Activated T-helper 2 cell treated with anti-CD3 and anti-CD28 coated beads, Interferon-gamma antibody, Interleukin-2, Interleukin-4, amounts not matched to agents 10 μg/mL and 5 μg/mL and 100 μg/mL, durations not matched to agents 14 hours and 24 hours and 36 hours (primary cell): ENCODE results near the gene RNF213. TPM values are rescaled to one million over a fixed set of nuclear protein-coding genes. Genes with fewer than 3 reads are reported as not detected.

Experiments
- DNase-seq: peaks from one replicate; pipeline ENCODE4 v3.0.0; 2021; ENCODE audit warnings: low spot score
- H3K27ac Mint-ChIP-seq: one replicate; pipeline ENCODE4 v1.8.0; 2021; ENCODE audit warnings: mixed read lengths
- H3K27me3 Mint-ChIP-seq: one replicate; pipeline ENCODE4 v1.8.0; 2021; ENCODE audit warnings: low read depth, mixed read lengths
- H3K36me3 Mint-ChIP-seq: one replicate; pipeline ENCODE4 v1.8.0; 2021; ENCODE audit warnings: low read depth, mixed read lengths
- H3K4me1 Mint-ChIP-seq: one replicate; pipeline ENCODE4 v1.8.0; 2021; ENCODE audit warnings: low read depth, mixed read lengths
- H3K4me3 Mint-ChIP-seq: one replicate; pipeline ENCODE4 v1.8.0; 2021; ENCODE audit warnings: low read depth, mild to moderate bottlenecking, moderate library complexity, mixed read lengths
- H3K9me3 Mint-ChIP-seq: one replicate; pipeline ENCODE4 v1.8.0; 2021; ENCODE audit warnings: mixed read lengths
- intact Hi-C: fragments of 100-400 bp; cut with micrococcal nuclease; formaldehyde crosslinking; loops from one replicate; pipeline ENCODE4 v1.15.1; 2023
- total RNA-seq: library from RNA; stranded (reverse); gene quantifications from 2 replicates; pipeline ENCODE4 v1.2.3, GENCODE V29; 2022

The RNF213 gene
- total RNA-seq, 1 donor from 2014 or later: 297 TPM

GRCh38 chr17:80377798-80378197 is 117.1 kb downstream of the RNF213 start:
- intact Hi-C loops: no loop called here
- Mint-ChIP-seq H3K4me3 (no peak overlapping the region), H3K36me3 (peaks cover 92% of the 10 kb centered on the region), H3K27ac (no peak overlapping the region), H3K27me3 (no peaks in the 10 kb centered on the region), H3K4me1 (no peaks in the 10 kb centered on the region), H3K9me3 (no peaks in the 10 kb centered on the region)
- DNase-seq: no peak

GRCh38 chr17:80379348-80379747 is 118.7 kb downstream of the RNF213 start:
- intact Hi-C loops: no loop called here

GRCh38 chr17:80380068-80380467 is 119.4 kb downstream of the RNF213 start:
- H3K27me3 Mint-ChIP-seq: no peaks in the 10 kb centered on the region
- no peak overlapping the region for H3K27ac Mint-ChIP-seq
- no peaks in the 10 kb centered on the region for H3K9me3 Mint-ChIP-seq
- no peak overlapping the region for H3K4me3 Mint-ChIP-seq
- intact Hi-C loops: no loop called here
- H3K36me3 Mint-ChIP-seq: peaks cover 96% of the 10 kb centered on the region
- peaks cover 5% of the 10 kb centered on the region for H3K4me1 Mint-ChIP-seq
- no peak for DNase-seq

More at GRCh38 chr17:80379348-80379747, 118.7 kb downstream of the RNF213 start:
- no peak for DNase-seq
- Mint-ChIP-seq H3K4me1 (peaks cover 5% of the 10 kb centered on the region), H3K27me3 (no peaks in the 10 kb centered on the region), H3K4me3 (no peak overlapping the region), H3K27ac (no peak overlapping the region), H3K9me3 (no peaks in the 10 kb centered on the region), H3K36me3 (peaks cover 97% of the 10 kb centered on the region)

- Mint-ChIP-seq H3K9me3 (no peaks in the 10 kb centered on the region), H3K4me3 (no peak overlapping the region), H3K27me3 (no peaks in the 10 kb centered on the region), H3K4me1 (peaks cover 5% of the 10 kb centered on the region), H3K27ac (no peak overlapping the region), H3K36me3 (peaks cover 97% of the 10 kb centered on the region)
- intact Hi-C loops: no loop called here
- DNase-seq: no peak
Measured at GRCh38 chr17:80380555-80381002, 119.9 kb downstream of the RNF213 start.

- intact Hi-C loops: no loop called here
- no peak overlapping the region for H3K4me3 Mint-ChIP-seq
- peaks cover 97% of the 10 kb centered on the region for H3K36me3 Mint-ChIP-seq
- H3K9me3 Mint-ChIP-seq: no peaks in the 10 kb centered on the region
- no peak overlapping the region for H3K27ac Mint-ChIP-seq
- H3K4me1 Mint-ChIP-seq: peaks cover 5% of the 10 kb centered on the region
- H3K27me3 Mint-ChIP-seq: no peaks in the 10 kb centered on the region
- DNase-seq: no peak
Measured at GRCh38 chr17:80381416-80381923, 120.8 kb downstream of the RNF213 start.

- Mint-ChIP-seq H3K27me3 (no peaks in the 10 kb centered on the region), H3K4me1 (peaks cover 5% of the 10 kb centered on the region), H3K27ac (no peak overlapping the region)
Measured at GRCh38 chr17:80382446-80382845, 121.8 kb downstream of the RNF213 start.

GRCh38 chr17:80382956-80383355 is 122.3 kb downstream of the RNF213 start:
- Mint-ChIP-seq H3K27me3 (no peaks in the 10 kb centered on the region), H3K9me3 (no peaks in the 10 kb centered on the region), H3K27ac (no peak overlapping the region), H3K36me3 (peaks cover 94% of the 10 kb centered on the region), H3K4me3 (no peak overlapping the region), H3K4me1 (peaks cover 5% of the 10 kb centered on the region)
- DNase-seq: no peak
- intact Hi-C loops: no loop called here

More at GRCh38 chr17:80382446-80382845, 121.8 kb downstream of the RNF213 start:
- intact Hi-C loops: no loop called here
- peaks cover 95% of the 10 kb centered on the region for H3K36me3 Mint-ChIP-seq
- DNase-seq: no peak
- H3K9me3 Mint-ChIP-seq: no peaks in the 10 kb centered on the region
- H3K4me3 Mint-ChIP-seq: no peak overlapping the region

GRCh38 chr17:80384078-80384960 is 123.7 kb downstream of the RNF213 start:
- peak overlapping the region; percentile 61 for H3K27ac Mint-ChIP-seq

GRCh38 chr17:80385046-80385445 is 124.4 kb downstream of the RNF213 start:
- Mint-ChIP-seq H3K27ac (no peak overlapping the region), H3K4me3 (no peak overlapping the region), H3K36me3 (peaks cover 94% of the 10 kb centered on the region), H3K27me3 (no peaks in the 10 kb centered on the region), H3K4me1 (peaks cover 5% of the 10 kb centered on the region), H3K9me3 (no peaks in the 10 kb centered on the region)
- DNase-seq: no peak
- intact Hi-C loops: no loop called here

More at GRCh38 chr17:80384078-80384960, 123.7 kb downstream of the RNF213 start:
- no peaks in the 10 kb centered on the region for H3K27me3 Mint-ChIP-seq
- peaks cover 94% of the 10 kb centered on the region for H3K36me3 Mint-ChIP-seq
- intact Hi-C loops: no loop called here
- H3K9me3 Mint-ChIP-seq: no peaks in the 10 kb centered on the region
- H3K4me1 Mint-ChIP-seq: peaks cover 5% of the 10 kb centered on the region
- H3K4me3 Mint-ChIP-seq: no peak overlapping the region
- DNase-seq: no peak

GRCh38 chr17:80386341-80386740 is 125.7 kb downstream of the RNF213 start:
- no peak for DNase-seq
- Mint-ChIP-seq H3K36me3 (peaks cover 90% of the 10 kb centered on the region), H3K27me3 (no peaks in the 10 kb centered on the region), H3K4me1 (peaks cover 5% of the 10 kb centered on the region), H3K9me3 (no peaks in the 10 kb centered on the region), H3K27ac (no peak overlapping the region), H3K4me3 (no peak overlapping the region)
- intact Hi-C loops: no loop called here

- H3K36me3 Mint-ChIP-seq: peaks cover 89% of the 10 kb centered on the region
- intact Hi-C loops: no loop called here
- H3K27me3 Mint-ChIP-seq: no peaks in the 10 kb centered on the region
- no peak overlapping the region for H3K27ac Mint-ChIP-seq
- DNase-seq: no peak
- peaks cover 5% of the 10 kb centered on the region for H3K4me1 Mint-ChIP-seq
- H3K4me3 Mint-ChIP-seq: no peak overlapping the region
- no peaks in the 10 kb centered on the region for H3K9me3 Mint-ChIP-seq
Measured at GRCh38 chr17:80387071-80387470, 126.4 kb downstream of the RNF213 start.

- DNase-seq: no peak
Measured at GRCh38 chr17:80388175-80388574, 127.5 kb downstream of the RNF213 start.

GRCh38 chr17:80388601-80389000 is 127.9 kb downstream of the RNF213 start:
- Mint-ChIP-seq H3K4me1 (peaks cover 5% of the 10 kb centered on the region), H3K4me3 (no peak overlapping the region), H3K27me3 (no peaks in the 10 kb centered on the region), H3K9me3 (no peaks in the 10 kb centered on the region), H3K27ac (no peak overlapping the region), H3K36me3 (peaks cover 87% of the 10 kb centered on the region)
- no peak for DNase-seq
- intact Hi-C loops: no loop called here

More at GRCh38 chr17:80388175-80388574, 127.5 kb downstream of the RNF213 start:
- no peak overlapping the region for H3K27ac Mint-ChIP-seq
- no peaks in the 10 kb centered on the region for H3K9me3 Mint-ChIP-seq
- H3K27me3 Mint-ChIP-seq: no peaks in the 10 kb centered on the region
- H3K4me1 Mint-ChIP-seq: peaks cover 5% of the 10 kb centered on the region
- intact Hi-C loops: no loop called here
- H3K36me3 Mint-ChIP-seq: peaks cover 87% of the 10 kb centered on the region
- H3K4me3 Mint-ChIP-seq: no peak overlapping the region
